GM19328 (cell line): ENCODE measurements around the gene MYLIP.

Source experiments
- ATAC-seq: cut with Tn5 transposase; IDR thresholded peaks from one replicate; pipeline ENCODE4 v1.9.1; 2021; ENCODE audit warnings: mild to moderate bottlenecking, moderate library complexity; ENCODE audit not compliant: unreplicated experiment

MYLIP gene

GRCh38 chr6:16128759-16129622, at the start of gene MYLIP:
MYLIP (plus strand) TSS chr6:16129086; CDS start chr6:16129323, 237 bp downstream.
- ATAC-seq = peak; percentile 74

- ATAC-seq = no peak
Measured at GRCh38 chr6:16079354-16079753, 49.5 kb upstream of the MYLIP start.

- no peak for ATAC-seq
Measured at GRCh38 chr6:16080204-16080603, 48.7 kb upstream of the MYLIP start.

- ATAC-seq = no peak
Measured at GRCh38 chr6:16081326-16081725, 47.6 kb upstream of the MYLIP start.

- no peak for ATAC-seq
Measured at GRCh38 chr6:16082361-16082760, 46.5 kb upstream of the MYLIP start.

- ATAC-seq = no peak
Measured at GRCh38 chr6:16086965-16087364, 41.9 kb upstream of the MYLIP start.

- ATAC-seq = no peak
Measured at GRCh38 chr6:16087386-16087785, 41.5 kb upstream of the MYLIP start.

GRCh38 chr6:16088409-16088808, 40.5 kb upstream of the MYLIP start:
- no peak for ATAC-seq

GRCh38 chr6:16089232-16090062, 39.4 kb upstream of the MYLIP start:
- no peak for ATAC-seq

- ATAC-seq = no peak
Measured at GRCh38 chr6:16090452-16090851, 38.4 kb upstream of the MYLIP start.

GRCh38 chr6:16090920-16091319, 38.0 kb upstream of the MYLIP start:
- ATAC-seq = no peak

- ATAC-seq = no peak
Measured at GRCh38 chr6:16092140-16092539, 36.7 kb upstream of the MYLIP start.

GRCh38 chr6:16092990-16093389, 35.9 kb upstream of the MYLIP start:
- ATAC-seq = no peak

- ATAC-seq = no peak
Measured at GRCh38 chr6:16095180-16095579, 33.7 kb upstream of the MYLIP start.

GRCh38 chr6:16097382-16098171, 31.3 kb upstream of the MYLIP start:
- no peak for ATAC-seq

GRCh38 chr6:16098211-16098610, 30.7 kb upstream of the MYLIP start:
- no peak for ATAC-seq

- no peak for ATAC-seq
Measured at GRCh38 chr6:16102208-16102607, 26.7 kb upstream of the MYLIP start.

GRCh38 chr6:16103722-16104121, 25.2 kb upstream of the MYLIP start:
- no peak for ATAC-seq

GRCh38 chr6:16104624-16105433, 24.1 kb upstream of the MYLIP start:
- no peak for ATAC-seq

- ATAC-seq = no peak
Measured at GRCh38 chr6:16105854-16106253, 23.0 kb upstream of the MYLIP start.
